OCI-LY3 (cell line): ENCODE results near the gene FKBP5.

ENCODE experiments used
- EZH2phosphoT487 ChIP-seq: fragments of 200-600 bp; shearing (Covaris generic); IDR thresholded peaks from 2 replicates; pipeline ENCODE4 v1.6.1; 2018; ENCODE audit warnings: antibody characterized with exemption, mixed run types, low read depth
- TF ChIP-seq, protein P1 (sequence below): fragments of 200-600, 300-600 bp; sonication (generic); IDR thresholded peaks from 2 replicates; pipeline ENCODE4 v1.5.1; 2014; ENCODE audit warnings: antibody characterized with exemption, low read length, low read depth

DNA sequence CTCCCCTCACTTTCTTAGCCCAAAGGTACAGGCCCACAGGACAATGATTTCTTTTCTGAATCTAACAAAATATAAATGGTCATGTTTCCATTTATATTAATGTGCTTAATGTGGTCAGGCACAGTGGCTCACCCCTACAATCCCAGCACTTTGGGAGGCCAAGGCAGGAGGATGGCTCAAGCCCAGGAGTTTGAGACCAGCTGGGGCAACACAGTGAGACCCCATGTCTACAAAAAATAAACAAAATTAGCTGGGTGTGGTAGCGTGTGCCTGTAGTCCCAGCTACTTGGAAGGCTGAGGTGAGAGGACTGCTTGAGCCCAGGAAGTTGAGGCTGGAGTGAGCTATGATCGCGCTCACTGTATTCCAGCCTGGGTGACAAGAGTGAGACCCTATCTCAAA lies 98.8 kb downstream of the FKBP5 start:
- TF ChIP-seq, protein P1, sequence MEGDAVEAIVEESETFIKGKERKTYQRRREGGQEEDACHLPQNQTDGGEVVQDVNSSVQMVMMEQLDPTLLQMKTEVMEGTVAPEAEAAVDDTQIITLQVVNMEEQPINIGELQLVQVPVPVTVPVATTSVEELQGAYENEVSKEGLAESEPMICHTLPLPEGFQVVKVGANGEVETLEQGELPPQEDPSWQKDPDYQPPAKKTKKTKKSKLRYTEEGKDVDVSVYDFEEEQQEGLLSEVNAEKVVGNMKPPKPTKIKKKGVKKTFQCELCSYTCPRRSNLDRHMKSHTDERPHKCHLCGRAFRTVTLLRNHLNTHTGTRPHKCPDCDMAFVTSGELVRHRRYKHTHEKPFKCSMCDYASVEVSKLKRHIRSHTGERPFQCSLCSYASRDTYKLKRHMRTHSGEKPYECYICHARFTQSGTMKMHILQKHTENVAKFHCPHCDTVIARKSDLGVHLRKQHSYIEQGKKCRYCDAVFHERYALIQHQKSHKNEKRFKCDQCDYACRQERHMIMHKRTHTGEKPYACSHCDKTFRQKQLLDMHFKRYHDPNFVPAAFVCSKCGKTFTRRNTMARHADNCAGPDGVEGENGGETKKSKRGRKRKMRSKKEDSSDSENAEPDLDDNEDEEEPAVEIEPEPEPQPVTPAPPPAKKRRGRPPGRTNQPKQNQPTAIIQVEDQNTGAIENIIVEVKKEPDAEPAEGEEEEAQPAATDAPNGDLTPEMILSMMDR: no peak
- no peak for TF ChIP-seq EZH2phosphoT487
